ENCODE measurements around the gene ARF1. TPM values are rescaled to one million over a fixed set of nuclear protein-coding genes. Genes with fewer than 3 reads are reported as not detected.

ARF1 gene
- total RNA-seq, 1 experiment from 2014 or later, result 330 TPM

GRCh38 chr1:228036701-228037231, 45.7 kb upstream of the ARF1 start:
- Mint-ChIP-seq H3K27me3 (ENCODE audit: low read depth) (peaks cover 28% of the 10 kb centered on the region), H3K9me3 (peaks cover 10% of the 10 kb centered on the region), H3K36me3 (no peaks in the 10 kb centered on the region), H3K4me3 (peak overlapping the region; percentile 65; the same call in 1 of the 2 replicates), H3K4me1 (0 out of 2 replicates have a peak, but pooled peaks cover 2% of the 10 kb centered on the region), H3K27ac (no peak overlapping the region)
- ATAC-seq, result no peak
- no peak for TF ChIP-seq AR (CRISPR knock-in tag; IDR thresholded peaks at IDR 0.05)
- no peak for TF ChIP-seq NFE2L1 (CRISPR knock-in tag; IDR thresholded peaks at IDR 0.05)
- no peak for TF ChIP-seq GTF2I (CRISPR knock-in tag; conservative IDR thresholded peaks at IDR 0.05)
- TF ChIP-seq ESRRA (CRISPR knock-in tag; IDR thresholded peaks at IDR 0.05; ENCODE audit: borderline replicate concordance), result no peak
- no peak for TF ChIP-seq TEAD4 (CRISPR knock-in tag; IDR thresholded peaks at IDR 0.05)
- no peak for TF ChIP-seq TCF7 (CRISPR knock-in tag; IDR thresholded peaks at IDR 0.05; ENCODE audit: low read depth)
- TF ChIP-seq E2F4 (CRISPR knock-in tag; IDR thresholded peaks at IDR 0.05; ENCODE audit: borderline replicate concordance, low read depth), result no peak
- TF ChIP-seq, protein P1, sequence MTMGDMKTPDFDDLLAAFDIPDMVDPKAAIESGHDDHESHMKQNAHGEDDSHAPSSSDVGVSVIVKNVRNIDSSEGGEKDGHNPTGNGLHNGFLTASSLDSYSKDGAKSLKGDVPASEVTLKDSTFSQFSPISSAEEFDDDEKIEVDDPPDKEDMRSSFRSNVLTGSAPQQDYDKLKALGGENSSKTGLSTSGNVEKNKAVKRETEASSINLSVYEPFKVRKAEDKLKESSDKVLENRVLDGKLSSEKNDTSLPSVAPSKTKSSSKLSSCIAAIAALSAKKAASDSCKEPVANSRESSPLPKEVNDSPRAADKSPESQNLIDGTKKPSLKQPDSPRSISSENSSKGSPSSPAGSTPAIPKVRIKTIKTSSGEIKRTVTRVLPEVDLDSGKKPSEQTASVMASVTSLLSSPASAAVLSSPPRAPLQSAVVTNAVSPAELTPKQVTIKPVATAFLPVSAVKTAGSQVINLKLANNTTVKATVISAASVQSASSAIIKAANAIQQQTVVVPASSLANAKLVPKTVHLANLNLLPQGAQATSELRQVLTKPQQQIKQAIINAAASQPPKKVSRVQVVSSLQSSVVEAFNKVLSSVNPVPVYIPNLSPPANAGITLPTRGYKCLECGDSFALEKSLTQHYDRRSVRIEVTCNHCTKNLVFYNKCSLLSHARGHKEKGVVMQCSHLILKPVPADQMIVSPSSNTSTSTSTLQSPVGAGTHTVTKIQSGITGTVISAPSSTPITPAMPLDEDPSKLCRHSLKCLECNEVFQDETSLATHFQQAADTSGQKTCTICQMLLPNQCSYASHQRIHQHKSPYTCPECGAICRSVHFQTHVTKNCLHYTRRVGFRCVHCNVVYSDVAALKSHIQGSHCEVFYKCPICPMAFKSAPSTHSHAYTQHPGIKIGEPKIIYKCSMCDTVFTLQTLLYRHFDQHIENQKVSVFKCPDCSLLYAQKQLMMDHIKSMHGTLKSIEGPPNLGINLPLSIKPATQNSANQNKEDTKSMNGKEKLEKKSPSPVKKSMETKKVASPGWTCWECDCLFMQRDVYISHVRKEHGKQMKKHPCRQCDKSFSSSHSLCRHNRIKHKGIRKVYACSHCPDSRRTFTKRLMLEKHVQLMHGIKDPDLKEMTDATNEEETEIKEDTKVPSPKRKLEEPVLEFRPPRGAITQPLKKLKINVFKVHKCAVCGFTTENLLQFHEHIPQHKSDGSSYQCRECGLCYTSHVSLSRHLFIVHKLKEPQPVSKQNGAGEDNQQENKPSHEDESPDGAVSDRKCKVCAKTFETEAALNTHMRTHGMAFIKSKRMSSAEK (CRISPR knock-in tag; IDR thresholded peaks at IDR 0.05; ENCODE audit: borderline replicate concordance), result no peak
- no peak for TF ChIP-seq FOXP1 (CRISPR knock-in tag; IDR thresholded peaks at IDR 0.05; ENCODE audit: borderline replicate concordance)
- TF ChIP-seq, protein P2, sequence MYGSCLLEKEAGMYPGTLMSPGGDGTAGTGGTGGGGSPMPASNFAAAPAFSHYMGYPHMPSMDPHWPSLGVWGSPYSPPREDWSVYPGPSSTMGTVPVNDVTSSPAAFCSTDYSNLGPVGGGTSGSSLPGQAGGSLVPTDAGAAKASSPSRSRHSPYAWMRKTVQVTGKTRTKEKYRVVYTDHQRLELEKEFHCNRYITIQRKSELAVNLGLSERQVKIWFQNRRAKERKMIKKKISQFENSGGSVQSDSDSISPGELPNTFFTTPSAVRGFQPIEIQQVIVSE (CRISPR knock-in tag; IDR thresholded peaks at IDR 0.05; ENCODE audit: borderline replicate concordance), result no peak
- no peak for TF ChIP-seq ZNF423 (CRISPR knock-in tag; IDR thresholded peaks at IDR 0.05)
- TF ChIP-seq, protein P3, sequence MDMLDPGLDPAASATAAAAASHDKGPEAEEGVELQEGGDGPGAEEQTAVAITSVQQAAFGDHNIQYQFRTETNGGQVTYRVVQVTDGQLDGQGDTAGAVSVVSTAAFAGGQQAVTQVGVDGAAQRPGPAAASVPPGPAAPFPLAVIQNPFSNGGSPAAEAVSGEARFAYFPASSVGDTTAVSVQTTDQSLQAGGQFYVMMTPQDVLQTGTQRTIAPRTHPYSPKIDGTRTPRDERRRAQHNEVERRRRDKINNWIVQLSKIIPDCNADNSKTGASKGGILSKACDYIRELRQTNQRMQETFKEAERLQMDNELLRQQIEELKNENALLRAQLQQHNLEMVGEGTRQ (CRISPR knock-in tag; IDR thresholded peaks at IDR 0.05), result no peak
- no peak for TF ChIP-seq ZNF671 (CRISPR knock-in tag; IDR thresholded peaks at IDR 0.05)
- no peak for TF ChIP-seq ETV6 (CRISPR knock-in tag; IDR thresholded peaks at IDR 0.05)
- no peak for TF ChIP-seq ELF4 (CRISPR knock-in tag; IDR thresholded peaks at IDR 0.05; ENCODE audit: low read depth)
- TF ChIP-seq, protein P4, sequence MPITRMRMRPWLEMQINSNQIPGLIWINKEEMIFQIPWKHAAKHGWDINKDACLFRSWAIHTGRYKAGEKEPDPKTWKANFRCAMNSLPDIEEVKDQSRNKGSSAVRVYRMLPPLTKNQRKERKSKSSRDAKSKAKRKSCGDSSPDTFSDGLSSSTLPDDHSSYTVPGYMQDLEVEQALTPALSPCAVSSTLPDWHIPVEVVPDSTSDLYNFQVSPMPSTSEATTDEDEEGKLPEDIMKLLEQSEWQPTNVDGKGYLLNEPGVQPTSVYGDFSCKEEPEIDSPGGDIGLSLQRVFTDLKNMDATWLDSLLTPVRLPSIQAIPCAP (CRISPR knock-in tag; IDR thresholded peaks at IDR 0.05), result no peak
- DNase-seq (ENCODE audit: low spot score), result no peak
- ChIA-PET POLR2A (interaction anchor here (0.6 kb wide), 1 partner anchor 422 kb away, joined by 5 read pairs; no protein-coding TSS in a partner anchor), CTCF (interaction anchor here (1.0 kb wide), 1 partner anchor 37 kb away, joined by 6 read pairs; no protein-coding TSS in a partner anchor)

All from WTC11 (cell line).